Colonic mucosa (tissue), 4 donors: ENCODE measurements around the gene MUC20. TPM values are rescaled to one million over a fixed set of nuclear protein-coding genes. Genes with fewer than 3 reads are reported as not detected.

Source experiments
- DNase-seq: peaks from one replicate; pipeline ENCODE4 v3.0.0-alpha.2; 2020
- H3K27ac ChIP-seq: fragments of 200-600 bp; one replicate; pipeline ENCODE4 v1.8.0; 2021
- H3K27me3 ChIP-seq: fragments of 200-600 bp; one replicate; pipeline ENCODE4 v1.8.0; 2021
- H3K36me3 ChIP-seq: fragments of 200-600 bp; one replicate; pipeline ENCODE4 v1.8.0; 2021
- H3K4me1 ChIP-seq: fragments of 200-600 bp; one replicate; pipeline ENCODE4 v1.8.0; 2021; ENCODE audit warnings: mild to moderate bottlenecking
- H3K4me3 ChIP-seq: fragments of 200-600 bp; one replicate; pipeline ENCODE4 v1.8.0; 2021
- H3K9ac ChIP-seq, 2 donors: one replicate each; pipeline ENCODE4 v1.7.0; 2013; ENCODE audit warnings: control low read depth in 2 of 2, low read depth in 2 of 2, low read length in 2 of 2
- H3K9me3 ChIP-seq: fragments of 200-600 bp; one replicate; pipeline ENCODE4 v1.8.0; 2021
- CTCF ChIP-seq: fragments of 200-600 bp; IDR thresholded peaks from one replicate; pipeline ENCODE4 v1.8.0; 2022; ENCODE audit warnings: antibody characterized with exemption, mild to moderate bottlenecking
- intact Hi-C: fragments of 100-400 bp; cut with DNase I; formaldehyde crosslinking; loops from one replicate; pipeline ENCODE4 v1.14.1; 2022
- total RNA-seq, 2 donors: library from RNA; stranded (reverse); fragmentation: NEBNext Ultra II Directional in 1 of 2; extraction: Animal tissue kit (Norgen Biotek cat#: 25700) in 1 of 2; gene quantifications; one replicate each; pipeline ENCODE4 v1.2.1, GENCODE V29; 2021
- donor health status: healthy.
- donor health status: DM: no; HTN: no; CAD: no.
- donor health status: DM: no; HTN: no; CAD: no.

Gene MUC20
- total RNA-seq, 2 donors from 2014 or later = 58.1 to 170 TPM

- Histone ChIP-seq H3K36me3 (peaks cover 3% of the 10 kb centered on the region), H3K9me3 (no peaks in the 10 kb centered on the region), H3K27ac (no peak overlapping the region), H3K4me1 (no peaks in the 10 kb centered on the region), H3K4me3 (no peak overlapping the region), H3K9ac (no peak overlapping the region), H3K27me3 (peaks cover 4% of the 10 kb centered on the region)
- intact Hi-C loops = no loop called here
- TF ChIP-seq CTCF = no peak
- no peak for DNase-seq
These were observed 41.4 kb downstream of the MUC20 start for GRCh38 chr3:195762249-195762585.

GRCh38 chr3:195762611-195763010 is 41.8 kb downstream of the MUC20 start:
- no peak overlapping the region for H3K4me3 ChIP-seq
- H3K9me3 ChIP-seq = no peaks in the 10 kb centered on the region
- intact Hi-C loops = no loop called here
- no peak overlapping the region for H3K9ac ChIP-seq
- peaks cover 4% of the 10 kb centered on the region for H3K27me3 ChIP-seq
- no peak overlapping the region for H3K27ac ChIP-seq
- no peak for DNase-seq
- H3K4me1 ChIP-seq = no peaks in the 10 kb centered on the region
- TF ChIP-seq CTCF = no peak
- H3K36me3 ChIP-seq = peaks cover 3% of the 10 kb centered on the region

GRCh38 chr3:195763076-195763830 is 42.5 kb downstream of the MUC20 start:
- no peak for TF ChIP-seq CTCF
- Histone ChIP-seq H3K27me3 (peaks cover 4% of the 10 kb centered on the region), H3K27ac (no peak overlapping the region), H3K36me3 (no peaks in the 10 kb centered on the region), H3K4me3 (no peak overlapping the region), H3K4me1 (no peaks in the 10 kb centered on the region), H3K9ac (no peak overlapping the region), H3K9me3 (no peaks in the 10 kb centered on the region)
- intact Hi-C loops = no loop called here
- DNase-seq = no peak

DNA sequence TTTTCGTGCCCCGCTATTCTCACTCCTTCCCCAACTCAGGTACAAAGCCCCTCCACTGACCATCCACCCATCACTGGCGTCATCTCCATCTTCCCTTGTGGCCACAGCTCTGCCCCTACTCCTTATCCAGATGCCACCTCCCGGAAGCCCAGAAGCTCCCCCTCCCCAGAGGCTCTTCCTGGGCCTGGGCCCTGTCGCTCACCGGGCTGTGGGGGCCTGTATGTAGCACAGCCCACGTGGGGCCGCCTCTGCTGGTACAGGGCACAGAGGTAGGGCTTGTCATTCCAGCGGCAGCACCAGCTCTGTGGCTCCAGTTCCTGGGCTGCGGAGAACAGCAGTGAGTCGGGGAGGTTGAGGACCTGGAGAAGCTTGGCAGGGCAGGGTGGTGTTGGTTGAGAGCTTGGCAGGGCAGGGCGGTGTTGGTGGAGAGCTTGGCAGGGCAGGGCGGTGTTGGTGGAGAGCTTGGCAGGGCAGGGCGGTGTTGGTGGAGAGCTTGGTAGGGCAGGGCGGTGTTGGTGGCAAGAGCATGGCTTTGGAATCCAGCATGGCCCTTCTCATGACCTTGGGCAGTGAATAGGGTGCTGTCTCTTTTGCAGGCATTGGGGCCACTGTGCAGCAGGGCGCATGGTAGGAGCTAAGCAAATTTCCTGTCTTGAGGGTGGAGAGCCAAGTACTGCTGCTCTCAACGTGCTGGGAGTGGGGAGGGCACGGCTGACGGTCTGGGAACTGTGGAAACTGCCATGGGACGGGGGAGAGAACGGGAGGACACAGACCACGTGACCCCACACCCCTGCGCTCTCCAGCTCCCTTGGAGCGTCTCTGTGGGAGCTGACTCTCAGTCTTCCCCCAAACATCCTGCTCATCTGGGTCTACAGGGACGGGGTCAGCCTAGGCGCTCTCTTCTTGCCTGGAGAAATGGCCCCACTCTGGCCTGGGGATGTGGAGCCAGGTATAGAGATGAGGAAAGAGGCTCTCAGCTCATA is 43.4 kb downstream of the MUC20 start:
- no peak overlapping the region for H3K4me3 ChIP-seq
- no peak for TF ChIP-seq CTCF
- no peaks in the 10 kb centered on the region for H3K9me3 ChIP-seq
- H3K27me3 ChIP-seq = peaks cover 4% of the 10 kb centered on the region
- no peaks in the 10 kb centered on the region for H3K36me3 ChIP-seq
- H3K9ac ChIP-seq = no peak overlapping the region
- no peak overlapping the region for H3K27ac ChIP-seq
- H3K4me1 ChIP-seq = no peaks in the 10 kb centered on the region
- DNase-seq = no peak
- intact Hi-C loops = no loop called here

- Histone ChIP-seq H3K9me3 (no peaks in the 10 kb centered on the region), H3K36me3 (no peaks in the 10 kb centered on the region), H3K27ac (no peak overlapping the region), H3K4me1 (no peaks in the 10 kb centered on the region), H3K9ac (no peak overlapping the region), H3K4me3 (no peak overlapping the region), H3K27me3 (peaks cover 4% of the 10 kb centered on the region)
- TF ChIP-seq CTCF = no peak
- DNase-seq = no peak
- intact Hi-C loops = no loop called here
These were observed 44.4 kb downstream of the MUC20 start for GRCh38 chr3:195764961-195765706.
